Measurements from ENCODE around the gene RNF151.
"Not testable (repeated sequence)": the region's sequence is repeated elsewhere in the genome, so short reads cannot be mapped to it uniquely, and the experiment has no call there.

Gene RNF151

GRCh38 chr16:1938910-1939309 is 27.7 kb upstream of the RNF151 start:
- no peak for DNase-seq (ENCODE audit: low spot score)

- DNase-seq (ENCODE audit: low spot score) = not testable (repeated sequence)
Measured at GRCh38 chr16:1939833-1940232, 26.8 kb upstream of the RNF151 start.

GRCh38 chr16:1940273-1941161 is 26.1 kb upstream of the RNF151 start:
- DNase-seq (ENCODE audit: low spot score) = no peak

GRCh38 chr16:1941162-1942046 is 25.3 kb upstream of the RNF151 start:
- DNase-seq (ENCODE audit: low spot score) = no peak

- peak; percentile 37 for DNase-seq (ENCODE audit: low spot score)
Measured at GRCh38 chr16:1942047-1942809, 24.4 kb upstream of the RNF151 start.

GRCh38 chr16:1942810-1943726 is 23.6 kb upstream of the RNF151 start, which contains the start of gene MSRB1:
Gene MSRB1, minus strand, starts transcription at chr16:1943199. Its CDS starts 43 bp downstream, at chr16:1943156.
- peak; percentile 97 for DNase-seq (ENCODE audit: low spot score)

GRCh38 chr16:1944612-1945199 is 21.9 kb upstream of the RNF151 start:
- no peak for DNase-seq (ENCODE audit: low spot score)

GRCh38 chr16:1945559-1946391 is 20.9 kb upstream of the RNF151 start:
- no peak for DNase-seq (ENCODE audit: low spot score)

GRCh38 chr16:1946495-1947368 is 19.9 kb upstream of the RNF151 start:
- no peak for DNase-seq (ENCODE audit: low spot score)

- no peak for DNase-seq (ENCODE audit: low spot score)
Measured at GRCh38 chr16:1947369-1947670, 19.3 kb upstream of the RNF151 start.

- no peak for DNase-seq (ENCODE audit: low spot score)
Measured at GRCh38 chr16:1949507-1949906, 17.1 kb upstream of the RNF151 start.

GRCh38 chr16:1950047-1950446 is 16.6 kb upstream of the RNF151 start:
- no peak for DNase-seq (ENCODE audit: low spot score)

GRCh38 chr16:1950559-1950958 is 16.1 kb upstream of the RNF151 start:
- no peak for DNase-seq (ENCODE audit: low spot score)

- DNase-seq (ENCODE audit: low spot score) = no peak
Measured at GRCh38 chr16:1953734-1954133, 12.9 kb upstream of the RNF151 start.

GRCh38 chr16:1957434-1958142 is 9.1 kb upstream of the RNF151 start:
- not testable (repeated sequence) for DNase-seq (ENCODE audit: low spot score)

GRCh38 chr16:1958143-1958491 is 8.5 kb upstream of the RNF151 start:
- DNase-seq (ENCODE audit: low spot score) = not testable (repeated sequence)

- no peak for DNase-seq (ENCODE audit: low spot score)
Measured at GRCh38 chr16:1958715-1959268, 7.9 kb upstream of the RNF151 start.

All from hematopoietic multipotent progenitor cell treated with erythropoietin and hydrocortisone succinate and interleukin-3 and kit ligand, for 17 days (in vitro differentiated cells).